Effector memory CD8-positive, alpha-beta T cell (primary cell): ENCODE measurements around the gene HTR3A.
A peak's percentile ranks its signal among the peaks of the same experiment; 100 is the strongest.

Source experiments
- ATAC-seq: fragments of 150-1000 bp; cut with Tn5 transposase; replicated peaks from 2 replicates; pipeline ENCODE4 v1.10.0; 2021; ENCODE audit warnings: mild to moderate bottlenecking, moderate library complexity
- DNase-seq, 3 experiments: peaks; one replicate each; pipeline ENCODE4 v3.0.0; 2021
- H3K27ac Mint-ChIP-seq, 2 donors: one replicate each; pipeline ENCODE4 v1.8.0; 2022; ENCODE audit warnings: mild to moderate bottlenecking in 2 of 2, mixed read lengths in 2 of 2, moderate library complexity in 2 of 2
- H3K27me3 Mint-ChIP-seq, 2 donors: one replicate each; pipeline ENCODE4 v1.8.0; 2022; ENCODE audit warnings: mixed read lengths in 2 of 2
- H3K36me3 Mint-ChIP-seq: one replicate; pipeline ENCODE4 v1.8.0; 2022; ENCODE audit warnings: mild to moderate bottlenecking, moderate library complexity, mixed read lengths; ENCODE audit not compliant: insufficient read depth
- H3K4me1 Mint-ChIP-seq, 2 donors: one replicate each; pipeline ENCODE4 v1.8.0; 2022; ENCODE audit warnings: low read depth in 2 of 2, mixed read lengths in 2 of 2
- H3K4me3 Mint-ChIP-seq, 2 donors: one replicate each; pipeline ENCODE4 v1.8.0; 2022; ENCODE audit warnings: mild to moderate bottlenecking in 2 of 2, mixed read lengths in 2 of 2, moderate library complexity in 2 of 2
- H3K9me3 Mint-ChIP-seq, 2 donors: one replicate each; pipeline ENCODE4 v1.8.0; 2022; ENCODE audit warnings: mixed read lengths in 2 of 2

Gene HTR3A

DNA sequence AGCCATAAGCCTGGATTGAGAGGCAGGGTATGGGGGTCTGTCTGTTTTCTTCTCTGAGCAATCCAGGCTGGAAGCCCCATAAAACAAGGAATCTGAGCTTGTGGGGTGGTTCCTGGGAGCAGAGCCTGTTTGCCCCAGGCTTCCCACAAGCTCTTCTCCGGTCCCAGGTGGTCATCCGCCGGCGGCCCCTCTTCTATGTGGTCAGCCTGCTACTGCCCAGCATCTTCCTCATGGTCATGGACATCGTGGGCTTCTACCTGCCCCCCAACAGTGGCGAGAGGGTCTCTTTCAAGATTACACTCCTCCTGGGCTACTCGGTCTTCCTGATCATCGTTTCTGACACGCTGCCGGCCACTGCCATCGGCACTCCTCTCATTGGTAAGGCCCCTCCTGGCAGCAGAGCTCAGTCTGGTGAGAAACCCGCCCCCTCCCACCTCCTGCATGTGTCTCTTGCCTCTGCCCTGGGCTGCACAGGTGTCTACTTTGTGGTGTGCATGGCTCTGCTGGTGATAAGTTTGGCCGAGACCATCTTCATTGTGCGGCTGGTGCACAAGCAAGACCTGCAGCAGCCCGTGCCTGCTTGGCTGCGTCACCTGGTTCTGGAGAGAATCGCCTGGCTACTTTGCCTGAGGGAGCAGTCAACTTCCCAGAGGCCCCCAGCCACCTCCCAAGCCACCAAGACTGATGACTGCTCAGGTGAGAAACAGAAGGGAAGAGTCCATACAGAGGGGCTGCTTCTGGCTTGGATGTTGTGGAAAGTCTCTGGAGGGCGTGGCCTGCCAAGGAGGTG lies 11.6 kb downstream of the HTR3A start:
- H3K9me3 Mint-ChIP-seq, result no peaks in the 10 kb centered on the region
- no peaks in the 10 kb centered on the region for H3K36me3 Mint-ChIP-seq
- ATAC-seq (no peak), DNase-seq (no peak)
- H3K4me1 Mint-ChIP-seq, result no peaks in the 10 kb centered on the region
- peaks cover 64 to 91% of the 10 kb centered on the region in 2 donors for H3K27me3 Mint-ChIP-seq
- no peak overlapping the region for H3K27ac Mint-ChIP-seq
- no peak overlapping the region for H3K4me3 Mint-ChIP-seq

- ATAC-seq (no peak), DNase-seq (no peak)
- Mint-ChIP-seq H3K9me3 (no peaks in the 10 kb centered on the region), H3K4me3 (no peak overlapping the region), H3K4me1 (no peaks in the 10 kb centered on the region), H3K36me3 (no peaks in the 10 kb centered on the region), H3K27me3 (peaks cover 69 to 99% of the 10 kb centered on the region in 2 donors), H3K27ac (no peak overlapping the region)
Measured at GRCh38 chr11:113989381-113989780, 14.5 kb downstream of the HTR3A start.

DNA sequence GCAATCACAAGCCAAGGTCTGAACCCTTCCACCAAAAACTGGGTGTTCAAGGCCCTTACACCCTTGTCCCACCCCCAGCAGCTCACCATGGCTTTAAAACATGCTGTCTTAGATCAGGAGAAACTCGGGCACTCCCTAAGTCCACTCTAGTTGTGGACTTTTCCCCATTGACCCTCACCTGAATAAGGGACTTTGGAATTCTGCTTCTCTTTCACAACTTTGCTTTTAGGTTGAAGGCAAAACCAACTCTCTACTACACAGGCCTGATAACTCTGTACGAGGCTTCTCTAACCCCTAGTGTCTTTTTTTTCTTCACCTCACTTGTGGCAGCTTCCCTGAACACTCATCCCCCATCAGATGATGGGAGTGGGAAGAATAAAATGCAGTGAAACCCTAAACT lies 15.0 kb downstream of the HTR3A start:
- ATAC-seq (no peak), DNase-seq (no peak)
- H3K27me3 Mint-ChIP-seq, result peaks cover 66 to 99% of the 10 kb centered on the region in 2 donors
- H3K4me3 Mint-ChIP-seq, result no peak overlapping the region
- no peaks in the 10 kb centered on the region for H3K36me3 Mint-ChIP-seq
- H3K9me3 Mint-ChIP-seq, result no peaks in the 10 kb centered on the region
- H3K4me1 Mint-ChIP-seq, result peaks cover 0 to 4% of the 10 kb centered on the region in 2 donors
- H3K27ac Mint-ChIP-seq, result no peak overlapping the region

DNA sequence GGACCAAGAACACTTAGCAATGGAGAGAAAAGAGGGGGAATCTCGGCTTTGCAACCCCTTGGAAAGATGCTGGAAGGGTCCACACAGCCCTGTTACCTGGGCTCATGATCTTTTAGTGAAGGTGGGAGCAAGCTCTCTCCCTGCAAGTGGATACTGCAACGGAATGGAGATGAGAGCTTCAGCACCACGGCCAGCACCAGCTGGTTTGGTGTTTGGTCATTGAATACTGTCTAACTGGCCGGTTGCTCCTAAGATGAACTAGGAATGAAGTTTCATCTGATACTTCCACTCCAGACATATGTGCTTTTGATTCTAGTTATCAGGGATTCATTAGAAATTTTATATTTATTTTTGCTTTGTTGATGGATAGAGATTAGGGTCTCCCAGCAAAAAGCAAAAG lies 16.3 kb downstream of the HTR3A start:
- H3K4me3 Mint-ChIP-seq, result no peak overlapping the region
- no peak overlapping the region for H3K27ac Mint-ChIP-seq
- ATAC-seq (no peak), DNase-seq (no peak)
- H3K9me3 Mint-ChIP-seq, result no peaks in the 10 kb centered on the region
- H3K27me3 Mint-ChIP-seq, result peaks cover 58 to 89% of the 10 kb centered on the region in 2 donors
- peaks cover 0 to 4% of the 10 kb centered on the region in 2 donors for H3K4me1 Mint-ChIP-seq
- H3K36me3 Mint-ChIP-seq, result no peaks in the 10 kb centered on the region

DNA sequence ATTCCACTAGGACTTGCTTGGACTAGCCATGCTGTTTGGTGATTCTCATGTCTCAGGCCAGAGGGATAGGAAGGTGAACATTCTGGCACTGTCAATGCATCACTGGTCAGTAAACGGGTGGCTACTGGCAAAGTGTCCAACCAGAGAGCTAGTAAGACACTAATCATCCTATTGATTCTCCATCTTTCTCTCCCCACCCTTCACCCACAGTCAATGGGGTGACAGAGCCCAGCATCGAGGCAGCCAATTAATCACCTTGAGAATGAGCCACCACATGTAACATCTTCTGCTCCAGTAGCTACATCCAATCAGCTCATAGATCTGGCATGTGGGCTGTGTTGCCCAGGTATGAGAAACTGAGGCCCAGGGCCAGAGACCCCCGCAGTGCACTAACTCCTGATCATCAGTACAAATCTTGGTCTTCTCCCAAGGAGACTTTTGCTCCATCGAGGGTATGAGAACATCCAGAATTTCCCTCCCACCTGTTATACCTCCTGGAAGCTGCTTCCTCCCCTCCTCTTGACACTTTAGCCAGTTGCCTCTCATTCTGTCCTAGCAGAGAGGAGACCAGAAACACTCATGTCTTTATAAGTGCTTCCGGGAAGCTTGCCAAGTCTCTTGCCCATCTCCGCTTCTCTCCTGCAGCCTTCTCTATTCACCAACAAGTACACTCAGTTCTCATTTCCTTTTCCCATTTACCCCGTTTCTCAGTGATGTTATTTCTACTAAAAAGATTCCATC lies 17.0 kb downstream of the HTR3A start:
- ATAC-seq, result no peak
- Mint-ChIP-seq H3K36me3 (no peaks in the 10 kb centered on the region), H3K4me3 (no peak overlapping the region), H3K27ac (no peak overlapping the region), H3K4me1 (peaks cover 0 to 4% of the 10 kb centered on the region in 2 donors), H3K27me3 (peaks cover 51 to 82% of the 10 kb centered on the region in 2 donors), H3K9me3 (no peaks in the 10 kb centered on the region)
- no peak for DNase-seq

DNA sequence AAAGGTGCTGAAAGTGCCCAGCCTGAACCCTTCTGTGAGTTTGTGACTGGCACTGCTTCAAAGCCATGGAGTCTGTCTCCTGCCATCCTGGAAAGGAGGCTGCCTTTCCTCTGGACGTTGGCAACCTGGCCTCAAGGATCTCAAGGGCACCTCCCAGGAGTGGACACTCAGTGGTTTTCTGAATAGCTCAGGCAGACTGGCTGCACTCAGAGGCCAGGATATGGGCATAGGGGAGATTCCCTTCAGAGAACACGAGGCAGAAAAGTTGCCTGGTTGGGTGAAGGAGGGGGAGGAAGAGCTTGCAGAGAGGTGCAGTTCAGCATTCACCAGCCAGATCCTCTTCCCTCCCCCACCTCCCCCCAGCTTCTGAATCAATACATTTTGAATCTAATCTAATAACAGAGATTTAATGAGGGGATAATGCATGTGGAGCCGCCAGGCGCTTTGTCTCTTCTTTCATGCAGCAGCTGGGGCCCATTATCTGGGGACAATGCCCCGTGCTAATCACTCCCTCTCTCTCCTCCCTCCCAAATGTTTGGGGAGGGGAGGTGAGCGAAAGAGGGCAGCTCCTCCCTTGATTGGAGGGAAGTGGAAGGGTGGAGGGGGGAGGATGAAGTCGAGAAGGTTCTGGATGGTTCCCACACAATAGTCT lies 17.7 kb downstream of the HTR3A start:
- no peak for ATAC-seq
- Mint-ChIP-seq H3K27me3 (peaks cover 50 to 80% of the 10 kb centered on the region in 2 donors), H3K27ac (no peak overlapping the region)

GRCh38 chr11:113994077-113994954 lies 19.4 kb downstream of the HTR3A start:
- Mint-ChIP-seq H3K27me3 (peaks cover 45 to 76% of the 10 kb centered on the region in 2 donors), H3K36me3 (no peaks in the 10 kb centered on the region), H3K4me3 (no peak overlapping the region), H3K27ac (no peak overlapping the region), H3K9me3 (no peaks in the 10 kb centered on the region), H3K4me1 (peaks cover 0 to 4% of the 10 kb centered on the region in 2 donors)
- DNase-seq (peak; percentile 19 to 37 (median 33)), ATAC-seq (peak; percentile 50)

More for the DNA sequence above, 17.7 kb downstream of the HTR3A start:
- Mint-ChIP-seq H3K4me3 (no peak overlapping the region), H3K36me3 (no peaks in the 10 kb centered on the region), H3K9me3 (no peaks in the 10 kb centered on the region), H3K4me1 (peaks cover 0 to 4% of the 10 kb centered on the region in 2 donors)
- DNase-seq, result no peak

DNA sequence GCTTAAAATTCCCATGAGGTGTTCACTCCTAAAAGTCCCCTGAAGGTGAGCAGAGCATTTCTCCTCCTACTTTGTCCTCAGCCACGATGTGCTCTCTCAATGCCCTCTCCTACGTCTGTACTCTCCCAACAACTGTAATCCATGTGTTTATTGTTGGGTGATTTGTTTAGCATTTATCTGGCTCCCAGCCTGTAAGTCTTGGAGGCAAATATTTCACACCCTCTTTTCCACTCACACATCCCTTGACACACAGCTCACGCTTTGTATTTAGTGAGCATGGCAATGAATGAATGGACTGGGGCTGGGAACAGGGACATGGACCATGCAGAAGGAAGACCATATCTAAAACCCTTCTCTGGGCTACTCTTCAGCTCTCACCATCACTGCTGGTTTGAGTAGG lies 22.6 kb downstream of the HTR3A start:
- Mint-ChIP-seq H3K4me1 (peaks cover 0 to 4% of the 10 kb centered on the region in 2 donors), H3K27ac (no peak overlapping the region), H3K9me3 (no peaks in the 10 kb centered on the region), H3K36me3 (no peaks in the 10 kb centered on the region), H3K4me3 (no peak overlapping the region), H3K27me3 (peaks cover 19 to 62% of the 10 kb centered on the region in 2 donors)
- no peak for DNase-seq
- no peak for ATAC-seq

DNA sequence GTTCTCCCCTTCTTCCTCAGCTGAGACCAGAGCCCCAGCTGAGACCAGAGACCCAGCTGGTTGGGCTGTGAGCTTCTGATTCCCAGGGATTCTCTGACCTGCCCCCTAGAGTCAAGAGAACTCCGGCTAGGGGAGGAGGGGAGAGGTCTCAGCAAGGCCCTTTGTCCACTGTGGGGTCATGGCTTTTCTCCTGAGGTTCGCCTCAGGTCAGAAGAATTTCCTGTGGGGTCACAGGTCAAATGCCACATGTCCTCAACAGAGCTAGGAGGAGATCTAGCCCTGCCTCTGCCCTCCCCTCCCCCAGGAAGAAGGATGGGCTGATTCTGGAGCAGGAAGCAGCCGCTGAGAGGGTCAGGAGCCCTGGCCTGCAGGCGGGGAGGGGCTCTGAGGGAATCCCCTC lies 23.7 kb downstream of the HTR3A start:
- no peak overlapping the region for H3K4me3 Mint-ChIP-seq
- H3K9me3 Mint-ChIP-seq, result no peaks in the 10 kb centered on the region
- peaks cover 16 to 57% of the 10 kb centered on the region in 2 donors for H3K27me3 Mint-ChIP-seq
- H3K36me3 Mint-ChIP-seq, result no peaks in the 10 kb centered on the region
- DNase-seq (no peak), ATAC-seq (no peak)
- H3K4me1 Mint-ChIP-seq, result peaks cover 0 to 4% of the 10 kb centered on the region in 2 donors
- H3K27ac Mint-ChIP-seq, result no peak overlapping the region

DNA sequence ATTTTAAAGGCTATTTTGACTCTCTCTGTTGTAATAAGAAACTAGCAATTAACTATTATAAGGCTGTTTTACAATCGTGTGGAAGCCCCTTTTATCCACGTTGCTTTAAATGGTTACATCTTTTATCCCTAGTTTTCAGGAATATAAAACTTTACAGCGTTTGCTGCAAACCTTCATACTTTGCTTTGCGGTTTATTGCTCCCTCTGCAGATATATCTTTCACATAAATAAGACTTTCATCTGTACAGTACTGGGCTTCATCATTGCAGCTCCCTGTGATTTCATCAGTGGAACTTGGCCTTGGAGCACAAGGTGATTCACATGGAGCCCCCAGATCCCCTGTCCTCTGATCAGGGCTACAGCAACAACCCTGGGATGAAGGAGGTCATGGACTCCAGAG lies 25.6 kb downstream of the HTR3A start:
- H3K4me1 Mint-ChIP-seq, result no peaks in the 10 kb centered on the region
- DNase-seq (no peak), ATAC-seq (no peak)
- H3K36me3 Mint-ChIP-seq, result no peaks in the 10 kb centered on the region
- peaks cover 13 to 51% of the 10 kb centered on the region in 2 donors for H3K27me3 Mint-ChIP-seq
- no peak overlapping the region for H3K27ac Mint-ChIP-seq
- no peaks in the 10 kb centered on the region for H3K9me3 Mint-ChIP-seq
- no peak overlapping the region for H3K4me3 Mint-ChIP-seq

DNA sequence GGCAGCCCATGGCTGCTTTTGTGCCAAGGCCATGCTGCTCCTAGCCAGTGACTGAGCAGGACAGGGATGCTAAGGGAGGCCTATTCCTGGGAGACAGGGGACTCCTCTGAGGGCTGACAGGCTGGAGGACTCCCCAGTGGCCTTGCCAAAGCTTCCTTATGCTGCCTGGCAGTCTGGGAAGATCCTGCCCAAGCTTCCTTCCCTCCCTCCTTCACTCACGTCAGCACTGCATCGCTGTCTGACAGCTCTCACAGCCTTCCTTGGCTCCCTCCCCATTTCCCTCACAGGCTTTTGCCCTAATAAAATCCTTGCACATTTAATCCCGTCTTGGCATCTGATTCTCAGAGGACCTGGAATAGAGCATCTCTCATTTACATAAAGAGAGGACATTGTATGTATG lies 26.5 kb downstream of the HTR3A start:
- ATAC-seq (no peak), DNase-seq (no peak)
- no peaks in the 10 kb centered on the region for H3K9me3 Mint-ChIP-seq
- peaks cover 13 to 51% of the 10 kb centered on the region in 2 donors for H3K27me3 Mint-ChIP-seq
- H3K4me1 Mint-ChIP-seq, result no peaks in the 10 kb centered on the region
- no peak overlapping the region for H3K27ac Mint-ChIP-seq
- H3K36me3 Mint-ChIP-seq, result no peaks in the 10 kb centered on the region
- H3K4me3 Mint-ChIP-seq, result no peak overlapping the region

GRCh38 chr11:114008331-114008730 lies 33.4 kb downstream of the HTR3A start:
- peaks cover 3% of the 10 kb centered on the region for H3K36me3 Mint-ChIP-seq
- H3K9me3 Mint-ChIP-seq, result no peaks in the 10 kb centered on the region
- H3K27me3 Mint-ChIP-seq, result peaks cover 20 to 43% of the 10 kb centered on the region in 2 donors
- DNase-seq (no peak), ATAC-seq (no peak)
- no peak overlapping the region for H3K4me3 Mint-ChIP-seq
- no peak overlapping the region for H3K27ac Mint-ChIP-seq
- H3K4me1 Mint-ChIP-seq, result peaks cover 0 to 4% of the 10 kb centered on the region in 2 donors

DNA sequence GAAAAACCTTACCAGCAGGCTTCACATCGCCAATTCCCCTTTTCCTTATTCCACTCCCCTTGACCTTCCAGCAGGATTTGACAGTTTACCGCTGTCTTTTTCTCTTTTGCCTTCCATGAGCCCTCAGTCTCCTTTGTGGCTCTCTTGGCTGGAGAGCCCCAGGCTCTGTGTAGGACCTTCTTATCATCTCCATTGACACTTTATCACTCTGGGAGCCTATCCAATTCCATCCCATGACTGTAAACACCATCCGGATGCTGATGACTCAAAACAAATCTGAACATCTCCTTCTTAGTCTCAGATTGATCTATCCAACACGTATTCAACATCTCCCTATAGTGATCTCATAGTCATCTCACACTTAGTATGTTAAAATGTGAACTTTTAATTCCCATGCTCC lies 36.0 kb downstream of the HTR3A start:
- H3K4me3 Mint-ChIP-seq, result no peak overlapping the region
- H3K36me3 Mint-ChIP-seq, result peaks cover 3% of the 10 kb centered on the region
- DNase-seq, result no peak
- H3K27ac Mint-ChIP-seq, result no peak overlapping the region
- H3K9me3 Mint-ChIP-seq, result no peaks in the 10 kb centered on the region
- peaks cover 0 to 4% of the 10 kb centered on the region in 2 donors for H3K4me1 Mint-ChIP-seq
- peaks cover 26 to 33% of the 10 kb centered on the region in 2 donors for H3K27me3 Mint-ChIP-seq
- no peak for ATAC-seq
